Astrocyte (in vitro differentiated cells and primary cell): ENCODE measurements around the gene ISL2.

Experiments
- CTCF ChIP-seq: IDR thresholded peaks from 2 replicates; pipeline ENCODE4 v1.5.1; 2011; ENCODE audit warnings: low read depth, mild to moderate bottlenecking, inconsistent platforms, low read length, moderate library complexity; ENCODE audit not compliant: insufficient read depth
- EZH2 ChIP-seq: IDR thresholded peaks from 2 replicates; pipeline ENCODE4 v1.6.1; 2012; ENCODE audit warnings: mild to moderate bottlenecking, low read length, inconsistent platforms; ENCODE audit not compliant: insufficient read depth

GRCh38 chr15:76336254-76337058 is at the start of gene ISL2:
- TF ChIP-seq CTCF (no peak), EZH2 (no peak)
